ENCODE data around the gene SMC5. TPM values are rescaled to one million over a fixed set of nuclear protein-coding genes. Genes with fewer than 3 reads are reported as not detected.
A peak's percentile ranks its signal among the peaks of the same experiment; 100 is the strongest.

Gene SMC5
- total RNA-seq, 1 donor from 2014 or later: 29.7 TPM

DNA sequence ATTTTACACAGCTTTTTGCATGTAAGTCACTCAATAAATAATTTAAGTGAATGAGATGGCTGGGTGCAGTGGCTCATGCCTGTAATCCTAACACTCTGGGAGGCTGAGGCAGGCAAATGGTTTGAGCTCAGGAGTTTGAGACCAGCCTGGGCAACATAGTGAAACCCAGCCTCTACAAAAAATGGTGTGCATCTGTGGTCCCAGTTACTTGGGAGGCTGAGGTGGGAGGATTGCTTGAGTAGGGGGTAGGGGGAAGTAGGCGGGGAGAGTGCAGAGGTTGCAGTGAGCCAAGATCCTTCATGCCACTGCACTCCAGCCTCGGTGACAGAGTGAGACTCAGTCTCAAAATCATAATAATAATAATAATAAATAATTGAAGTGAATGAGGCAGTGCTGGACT lies 145.5 kb downstream of the SMC5 start:
- Histone ChIP-seq H3K4me1 (peaks cover 97% of the 10 kb centered on the region), H3K4me3 (no peak overlapping the region), H3K27me3 (no peaks in the 10 kb centered on the region), H3K27ac (peak overlapping the region; percentile 62), H3K9me3 (no peaks in the 10 kb centered on the region), H3K36me3 (no peaks in the 10 kb centered on the region)
- TF ChIP-seq, protein P1, sequence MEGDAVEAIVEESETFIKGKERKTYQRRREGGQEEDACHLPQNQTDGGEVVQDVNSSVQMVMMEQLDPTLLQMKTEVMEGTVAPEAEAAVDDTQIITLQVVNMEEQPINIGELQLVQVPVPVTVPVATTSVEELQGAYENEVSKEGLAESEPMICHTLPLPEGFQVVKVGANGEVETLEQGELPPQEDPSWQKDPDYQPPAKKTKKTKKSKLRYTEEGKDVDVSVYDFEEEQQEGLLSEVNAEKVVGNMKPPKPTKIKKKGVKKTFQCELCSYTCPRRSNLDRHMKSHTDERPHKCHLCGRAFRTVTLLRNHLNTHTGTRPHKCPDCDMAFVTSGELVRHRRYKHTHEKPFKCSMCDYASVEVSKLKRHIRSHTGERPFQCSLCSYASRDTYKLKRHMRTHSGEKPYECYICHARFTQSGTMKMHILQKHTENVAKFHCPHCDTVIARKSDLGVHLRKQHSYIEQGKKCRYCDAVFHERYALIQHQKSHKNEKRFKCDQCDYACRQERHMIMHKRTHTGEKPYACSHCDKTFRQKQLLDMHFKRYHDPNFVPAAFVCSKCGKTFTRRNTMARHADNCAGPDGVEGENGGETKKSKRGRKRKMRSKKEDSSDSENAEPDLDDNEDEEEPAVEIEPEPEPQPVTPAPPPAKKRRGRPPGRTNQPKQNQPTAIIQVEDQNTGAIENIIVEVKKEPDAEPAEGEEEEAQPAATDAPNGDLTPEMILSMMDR (IDR thresholded peaks at IDR 0.05): no peak
- TF ChIP-seq POLR2A (IDR thresholded peaks at IDR 0.05) (no peak), POLR2AphosphoS5 (IDR thresholded peaks at IDR 0.05; ENCODE audit: insufficient read depth in 1 of 2, low read depth in 1 of 2) (no peak)
- DNase-seq (ENCODE audit: extremely low spot score in 2 of 2): peak in 1 of 2 donors; percentile 67
- intact Hi-C loops (cut with DNase I): no loop called here

Small RNA genes within 50 kb of the gene (small RNA-seq; reads per million reads assigned to genes)
- gene RF00019: not detected

Other genes with a start within 250 kb of the SMC5 start
- 38.5 TPM for gene MAMDC2, start 215.1 kb upstream of the SMC5 start, total RNA-seq
- gene KLF9, start 155.7 kb downstream of the SMC5 start, total RNA-seq: 98.5 TPM

All from vagina (tissue), 2 donors.